ENCODE results near the gene ADISSP.

ADISSP gene

GRCh38 chr20:3738111-3739053, 29.2 kb downstream of the ADISSP start:
- Mint-ChIP-seq H3K4me3 (no peak overlapping the region), H3K27me3 (peaks cover 8 to 11% of the 10 kb centered on the region in 2 donors), H3K4me1 (no peaks in the 10 kb centered on the region), H3K36me3 (no peaks in the 10 kb centered on the region), H3K27ac (no peak overlapping the region), H3K9me3 (no peaks in the 10 kb centered on the region)
- ATAC-seq (replicated peaks), result no peak
- no peak for DNase-seq

- Mint-ChIP-seq H3K9me3 (no peaks in the 10 kb centered on the region), H3K4me1 (peaks cover 0 to 4% of the 10 kb centered on the region in 2 donors), H3K4me3 (no peak overlapping the region), H3K27me3 (peaks cover 29% of the 10 kb centered on the region in 2 donors), H3K27ac (no peak overlapping the region), H3K36me3 (no peaks in the 10 kb centered on the region)
- DNase-seq, result no peak
- no peak for ATAC-seq (replicated peaks)
Measured at GRCh38 chr20:3735768-3736167, 31.8 kb downstream of the ADISSP start.

- ATAC-seq (replicated peaks), result no peak
- H3K4me3 Mint-ChIP-seq, result no peak overlapping the region
- H3K27ac Mint-ChIP-seq, result no peak overlapping the region
- no peaks in the 10 kb centered on the region for H3K36me3 Mint-ChIP-seq
- peaks cover 0 to 8% of the 10 kb centered on the region in 2 donors for H3K4me1 Mint-ChIP-seq
- no peaks in the 10 kb centered on the region for H3K9me3 Mint-ChIP-seq
- no peak for DNase-seq
- peaks cover 35 to 42% of the 10 kb centered on the region in 2 donors for H3K27me3 Mint-ChIP-seq
Measured at GRCh38 chr20:3734111-3734843, 33.3 kb downstream of the ADISSP start.

GRCh38 chr20:3733119-3733995, 34.2 kb downstream of the ADISSP start:
- peaks cover 0 to 8% of the 10 kb centered on the region in 2 donors for H3K4me1 Mint-ChIP-seq
- no peak for DNase-seq
- H3K36me3 Mint-ChIP-seq, result no peaks in the 10 kb centered on the region
- H3K27me3 Mint-ChIP-seq, result peaks cover 38 to 45% of the 10 kb centered on the region in 2 donors
- H3K9me3 Mint-ChIP-seq, result no peaks in the 10 kb centered on the region
- no peak for ATAC-seq (replicated peaks)
- H3K4me3 Mint-ChIP-seq, result no peak overlapping the region
- no peak overlapping the region for H3K27ac Mint-ChIP-seq

- Mint-ChIP-seq H3K36me3 (no peaks in the 10 kb centered on the region), H3K4me3 (no peak within 1 kb of the TSS), H3K27me3 (peaks cover 46 to 52% of the 10 kb centered on the region in 2 donors), H3K4me1 (peaks cover 0 to 8% of the 10 kb centered on the region in 2 donors), H3K9me3 (no peaks in the 10 kb centered on the region), H3K27ac (no peak within 1 kb of the TSS)
- DNase-seq, result no peak
- ATAC-seq (replicated peaks), result no peak
Measured at GRCh38 chr20:3732327-3733118, 35.0 kb downstream of the ADISSP start, which contains the start of gene HSPA12B. TSS of gene HSPA12B (plus strand) at chr20:3732685. CDS start at chr20:3738675, 5,990 bp downstream.

DNA sequence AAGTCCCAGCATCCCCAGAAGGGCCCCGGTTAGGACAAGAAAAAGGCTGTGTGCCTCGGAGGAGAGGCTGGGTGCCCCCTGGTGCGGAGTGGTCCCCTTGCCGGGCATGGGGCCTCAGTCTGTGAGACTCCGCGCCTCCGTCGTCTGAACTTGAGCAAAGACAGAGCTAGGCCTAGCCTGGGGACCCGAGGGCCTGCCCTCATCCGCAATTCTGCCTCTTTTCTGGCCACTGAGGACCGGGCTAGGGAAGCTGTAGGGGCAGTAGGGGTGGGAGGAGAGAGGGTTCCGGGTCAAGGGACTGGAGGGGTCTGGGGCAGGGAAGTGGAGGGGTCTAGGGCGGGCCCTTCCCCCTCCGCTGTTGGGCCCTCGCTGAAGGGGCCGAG, 35.6 kb downstream of the ADISSP start:
- Mint-ChIP-seq H3K36me3 (no peaks in the 10 kb centered on the region), H3K4me3 (no peak overlapping the region), H3K4me1 (peaks cover 0 to 8% of the 10 kb centered on the region in 2 donors), H3K27me3 (peaks cover 52 to 58% of the 10 kb centered on the region in 2 donors), H3K9me3 (no peaks in the 10 kb centered on the region), H3K27ac (no peak overlapping the region)
- ATAC-seq (replicated peaks) (no peak), DNase-seq (no peak)

DNA sequence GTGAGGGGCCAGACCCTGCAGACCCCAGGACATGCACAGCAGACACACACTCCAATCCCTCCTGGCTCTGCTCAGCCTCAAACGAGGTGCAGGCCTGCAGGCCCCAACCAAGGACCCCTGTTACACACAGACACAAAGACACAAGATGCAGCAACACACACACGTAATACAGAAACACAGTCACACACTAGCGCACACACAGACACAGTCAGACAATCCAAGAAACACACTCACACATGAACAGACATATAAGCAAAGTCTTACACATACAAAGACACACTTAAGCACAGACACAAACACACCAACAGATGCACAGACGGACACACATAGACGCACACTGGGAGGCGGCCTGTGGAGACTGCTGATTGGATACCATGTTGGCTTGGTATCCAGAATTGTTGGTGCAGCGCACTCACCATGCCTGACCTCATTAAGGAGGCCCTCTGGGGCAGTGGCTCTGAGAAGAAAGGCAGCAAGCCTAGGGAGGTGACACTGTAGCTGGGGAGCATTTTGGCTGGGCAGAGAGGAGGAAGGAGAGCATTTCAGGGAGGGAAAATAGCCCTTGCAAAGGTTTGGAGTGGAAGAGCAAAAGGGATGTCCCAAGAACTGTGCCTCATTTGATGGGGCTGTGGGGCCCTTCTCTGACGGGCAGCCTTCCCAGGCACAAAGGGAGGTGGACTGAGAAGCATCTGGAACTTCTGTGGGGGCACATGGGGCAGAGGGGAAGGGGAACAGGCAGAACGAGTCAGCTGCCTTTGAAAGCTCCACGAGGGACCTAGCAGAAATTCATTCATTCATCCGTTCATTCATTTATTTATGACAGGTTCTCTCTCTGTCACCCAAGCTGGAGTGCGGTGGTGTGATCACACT, 36.5 kb downstream of the ADISSP start:
- H3K4me1 Mint-ChIP-seq, result peaks cover 0 to 8% of the 10 kb centered on the region in 2 donors

GRCh38 chr20:3729811-3730540, 37.6 kb downstream of the ADISSP start:
- DNase-seq (no peak), ATAC-seq (replicated peaks) (no peak)
- Mint-ChIP-seq H3K9me3 (no peaks in the 10 kb centered on the region), H3K27ac (no peak overlapping the region), H3K36me3 (no peaks in the 10 kb centered on the region), H3K4me1 (peaks cover 0 to 8% of the 10 kb centered on the region in 2 donors), H3K27me3 (peaks cover 58 to 65% of the 10 kb centered on the region in 2 donors), H3K4me3 (no peak overlapping the region)

More for the DNA sequence above, 36.5 kb downstream of the ADISSP start:
- DNase-seq, result no peak
- H3K36me3 Mint-ChIP-seq, result no peaks in the 10 kb centered on the region
- H3K27ac Mint-ChIP-seq, result no peak overlapping the region
- no peak for ATAC-seq (replicated peaks)
- no peak overlapping the region for H3K4me3 Mint-ChIP-seq
- peaks cover 55 to 61% of the 10 kb centered on the region in 2 donors for H3K27me3 Mint-ChIP-seq
- no peaks in the 10 kb centered on the region for H3K9me3 Mint-ChIP-seq

DNA sequence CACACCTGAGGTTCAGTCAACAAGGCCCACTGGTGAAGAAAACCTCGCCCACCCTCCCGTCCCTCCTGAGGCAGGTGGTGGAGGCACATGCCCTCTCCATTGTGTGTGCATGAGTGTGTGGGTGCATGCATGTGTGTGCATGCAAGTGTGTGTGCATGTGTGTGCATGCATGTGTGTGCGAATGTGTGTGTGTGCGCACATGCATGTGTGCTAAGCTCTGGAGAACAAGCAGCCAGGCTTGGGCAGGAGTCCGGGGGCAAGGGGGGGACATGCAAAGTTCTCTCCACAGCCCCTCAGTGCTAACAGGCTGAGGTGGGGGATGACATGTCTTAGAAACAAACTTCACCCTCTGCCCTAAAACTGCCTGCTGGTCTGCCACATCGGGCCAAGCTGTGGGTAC, 38.2 kb downstream of the ADISSP start:
- Mint-ChIP-seq H3K9me3 (no peaks in the 10 kb centered on the region), H3K4me3 (no peak overlapping the region), H3K4me1 (peaks cover 0 to 8% of the 10 kb centered on the region in 2 donors), H3K27ac (no peak overlapping the region), H3K27me3 (peaks cover 58 to 68% of the 10 kb centered on the region in 2 donors), H3K36me3 (no peaks in the 10 kb centered on the region)
- DNase-seq, result no peak
- ATAC-seq (replicated peaks), result no peak

- H3K9me3 Mint-ChIP-seq, result peaks cover 0 to 3% of the 10 kb centered on the region in 2 donors
- H3K4me3 Mint-ChIP-seq, result no peak overlapping the region
- DNase-seq, result no peak
- H3K27ac Mint-ChIP-seq, result no peak overlapping the region
- H3K4me1 Mint-ChIP-seq, result peaks cover 0 to 8% of the 10 kb centered on the region in 2 donors
- H3K36me3 Mint-ChIP-seq, result no peaks in the 10 kb centered on the region
- ATAC-seq (replicated peaks), result no peak
- H3K27me3 Mint-ChIP-seq, result peaks cover 61 to 69% of the 10 kb centered on the region in 2 donors
Measured at GRCh38 chr20:3728876-3729275, 38.7 kb downstream of the ADISSP start.

- H3K27me3 Mint-ChIP-seq, result peaks cover 56 to 64% of the 10 kb centered on the region in 2 donors
- DNase-seq, result no peak
- H3K4me3 Mint-ChIP-seq, result no peak overlapping the region
- H3K9me3 Mint-ChIP-seq, result peaks cover 0 to 3% of the 10 kb centered on the region in 2 donors
- no peak overlapping the region for H3K27ac Mint-ChIP-seq
- H3K36me3 Mint-ChIP-seq, result no peaks in the 10 kb centered on the region
- H3K4me1 Mint-ChIP-seq, result peaks cover 0 to 8% of the 10 kb centered on the region in 2 donors
- ATAC-seq (replicated peaks), result no peak
Measured at GRCh38 chr20:3728354-3728753, 39.2 kb downstream of the ADISSP start.

GRCh38 chr20:3727401-3728021, 40.0 kb downstream of the ADISSP start:
- ATAC-seq (replicated peaks) (no peak), DNase-seq (no peak)
- H3K4me3 Mint-ChIP-seq, result no peak overlapping the region
- H3K9me3 Mint-ChIP-seq, result peaks cover 0 to 3% of the 10 kb centered on the region in 2 donors
- no peaks in the 10 kb centered on the region for H3K36me3 Mint-ChIP-seq
- peaks cover 0 to 8% of the 10 kb centered on the region in 2 donors for H3K4me1 Mint-ChIP-seq
- peaks cover 56% of the 10 kb centered on the region in 2 donors for H3K27me3 Mint-ChIP-seq
- H3K27ac Mint-ChIP-seq, result no peak overlapping the region
